ENCODE data around the gene ASB16.

ASB16 gene

DNA sequence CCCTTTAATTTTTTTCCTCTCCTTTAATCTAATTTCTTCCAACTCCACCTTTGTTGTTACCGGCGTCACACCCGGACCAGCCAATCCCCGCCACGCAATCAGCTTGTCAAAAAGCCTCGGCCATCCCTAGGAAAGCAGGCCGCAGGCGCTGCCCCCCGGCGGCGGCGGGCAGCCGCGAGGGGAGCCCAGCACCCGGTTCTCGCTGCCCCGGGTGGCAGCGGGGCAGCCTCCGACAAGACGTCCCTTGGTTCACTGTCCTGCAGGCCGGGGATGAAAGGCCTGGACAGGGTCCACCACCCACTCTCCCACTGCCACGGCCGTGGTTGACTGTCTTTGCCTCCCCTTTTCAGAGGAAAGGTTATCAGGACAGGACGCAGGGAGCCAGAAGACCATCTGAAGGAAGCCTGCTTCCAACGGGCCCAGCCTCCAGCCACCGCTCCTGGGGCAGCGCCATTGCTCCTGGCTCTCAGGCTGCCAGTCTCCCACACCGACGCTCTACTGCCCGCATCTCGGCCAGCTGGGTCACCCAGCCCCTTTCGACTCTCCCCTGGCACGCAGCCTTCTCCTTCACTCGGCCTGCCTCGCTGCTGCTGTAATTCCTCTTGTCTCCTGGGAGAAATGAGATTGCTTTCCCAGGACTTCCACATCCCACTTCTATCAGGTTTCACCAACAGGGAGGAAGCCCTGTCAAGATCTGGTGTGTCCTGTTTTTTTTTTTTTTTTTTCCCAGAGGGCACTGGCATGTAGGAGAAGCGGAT is 51.8 kb downstream of the ASB16 start:
- peak; percentile 73 for DNase-seq
- Mint-ChIP-seq H3K27ac (peak overlapping the region; percentile 94), H3K9me3 (no peaks in the 10 kb centered on the region), H3K4me1 (peaks cover 13% of the 10 kb centered on the region), H3K36me3 (peaks cover 15% of the 10 kb centered on the region), H3K4me3 (peak overlapping the region; percentile 90), H3K27me3 (peaks cover 7% of the 10 kb centered on the region)
- CTCF ChIA-PET = interaction anchor here (0.6 to 3.1 kb wide), 4 partner anchors 12 to 1808 kb away, joined by 3 to 18 read pairs (median 7); no protein-coding TSS in a partner anchor

DNA sequence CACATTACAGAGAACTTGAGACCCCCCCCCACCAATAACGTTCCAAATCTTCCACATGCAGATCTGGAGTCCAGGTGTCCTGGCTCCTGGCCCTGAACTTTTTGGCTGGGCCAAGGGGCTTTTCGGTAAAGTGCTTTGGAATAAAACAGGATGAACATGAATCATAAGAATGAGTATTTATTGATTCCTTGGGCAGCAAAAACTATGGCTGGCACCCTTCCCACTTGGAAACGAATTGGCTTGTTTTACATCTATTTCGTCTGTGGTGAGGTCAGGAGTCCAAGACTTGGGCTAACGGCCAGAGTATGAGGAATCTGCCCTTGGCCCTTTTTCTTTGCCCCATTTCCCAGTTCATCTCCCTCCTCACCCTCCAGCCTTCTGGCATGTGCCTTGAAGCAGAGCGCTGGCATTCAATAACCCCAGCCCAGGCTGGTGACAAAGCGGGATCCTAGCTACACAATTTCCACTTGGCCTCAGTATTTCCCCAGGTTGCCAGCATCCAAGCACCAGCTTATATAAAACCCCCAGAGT is 53.1 kb downstream of the ASB16 start:
- H3K27me3 Mint-ChIP-seq = peaks cover 18% of the 10 kb centered on the region
- CTCF ChIA-PET = no interaction called here
- H3K36me3 Mint-ChIP-seq = peaks cover 10% of the 10 kb centered on the region
- H3K4me3 Mint-ChIP-seq = no peak overlapping the region
- H3K9me3 Mint-ChIP-seq = no peaks in the 10 kb centered on the region
- no peak for DNase-seq
- H3K27ac Mint-ChIP-seq = no peak overlapping the region
- peaks cover 13% of the 10 kb centered on the region for H3K4me1 Mint-ChIP-seq

All from activated naive CD4-positive, alpha-beta T cell treated with anti-CD3 and anti-CD28 coated beads, Interleukin-2, amount 10 ng/mL, durations not matched to agents 7 days and 5 days (primary cell).